ENCODE measurements around the gene RIPK4. TPM values are rescaled to one million over a fixed set of nuclear protein-coding genes. Genes with fewer than 3 reads are reported as not detected.

Gene RIPK4
- total and polyA plus RNA-seq, 2 of the 13 experiments (the other 11 are each of a cell fraction or from before 2014, with no cell fraction given): 3.1 to 4.9 TPM

GRCh38 chr21:41745026-41745820, 21.6 kb downstream of the RIPK4 start:
- H4K20me1 ChIP-seq (ENCODE audit: insufficient read depth, low read length): no peaks in the 10 kb centered on the region; the same call in 1 of the 2 replicates
- POLR2A ChIA-PET: interaction anchor here (1.1 kb wide), 1 partner anchor 20 kb away, joined by 3 read pairs; no protein-coding TSS in a partner anchor

More at GRCh38 chr21:41745026-41745820, 21.6 kb downstream of the RIPK4 start:
- no peak for ATAC-seq
- no peaks in the 10 kb centered on the region for H3K9me3 ChIP-seq (ENCODE audit: low read length)
- no peak for FAIRE-seq
- H3K4me2 ChIP-seq (ENCODE audit: low read depth, low read length): no peak overlapping the region
- H3K27ac ChIP-seq (ENCODE audit: extremely low read length, insufficient read depth, low read length): no peak overlapping the region
- H3K27me3 ChIP-seq (ENCODE audit: control insufficient read depth in 1 of 2, insufficient read depth in 2 of 2, low read length in 2 of 2): no peaks in the 10 kb centered on the region
- CTCF ChIA-PET (ENCODE audit: low intra/inter-chr PET ratio, low total read pairs): no interaction called here
- peaks cover 58 to 93% of the 10 kb centered on the region in 2 experiments for H3K36me3 ChIP-seq (replicated peaks in 1 of 2; ENCODE audit: control insufficient read depth in 1 of 2, insufficient read depth in 2 of 2, low read length in 2 of 2)
- H3K4me1 ChIP-seq (ENCODE audit: insufficient read depth, low read length): peaks cover 13% of the 10 kb centered on the region
- intact Hi-C loops (cut with micrococcal nuclease; ENCODE audit: unreplicated experiment) (no loop called here), in situ Hi-C loops (cut with HindIII; ENCODE audit: extremely low pct_ligation_motif_present, low pct_unique_long_range_greater_than_20kb) (no loop called here)
- 96% methylated on average over 24 of the region's 25 CpGs for WGBS (ENCODE audit: low lambda C conversion rate)
- DNase-seq (ENCODE audit: low spot score): no peak
- no peak overlapping the region for H2AFZ ChIP-seq (ENCODE audit: low read length)
- H3K4me3 ChIP-seq (replicated peaks in 1 of 3; ENCODE audit: insufficient read depth in 1 of 3, low read depth in 2 of 3, low read length in 3 of 3): no peak overlapping the region
- no TSS peak for BruUV-seq (replicated peaks)
- H3K9ac ChIP-seq (ENCODE audit: insufficient read depth, low read depth, low read length): no peak overlapping the region
- TF ChIP-seq ZNF329 (CRISPR knock-in tag; IDR thresholded peaks at IDR 0.05; ENCODE audit: low read depth) (no peak), AHDC1 (CRISPR knock-in tag; IDR thresholded peaks at IDR 0.05; ENCODE audit: borderline replicate concordance) (no peak), PHF21A (CRISPR knock-in tag; IDR thresholded peaks at IDR 0.05) (no peak), NFATC3 (CRISPR knock-in tag; IDR thresholded peaks at IDR 0.05) (no peak), BCL3 (CRISPR knock-in tag; IDR thresholded peaks at IDR 0.05) (no peak), CENPBD1 (CRISPR knock-in tag; IDR thresholded peaks at IDR 0.05; ENCODE audit: borderline replicate concordance, low read depth) (no peak), THAP7 (CRISPR knock-in tag; IDR thresholded peaks at IDR 0.05) (no peak), TARDBP (CRISPR knock-in tag; IDR thresholded peaks at IDR 0.05) (no peak), HNRNPUL1 (IDR thresholded peaks at IDR 0.05; ENCODE audit: low read depth, low read length) (no peak), ZNF451 (CRISPR knock-in tag; IDR thresholded peaks at IDR 0.05) (no peak), SRY (CRISPR knock-in tag; IDR thresholded peaks at IDR 0.05) (no peak), SIN3B (IDR thresholded peaks at IDR 0.05; ENCODE audit: low read length) (no peak)
- TF ChIP-seq, protein P1, sequence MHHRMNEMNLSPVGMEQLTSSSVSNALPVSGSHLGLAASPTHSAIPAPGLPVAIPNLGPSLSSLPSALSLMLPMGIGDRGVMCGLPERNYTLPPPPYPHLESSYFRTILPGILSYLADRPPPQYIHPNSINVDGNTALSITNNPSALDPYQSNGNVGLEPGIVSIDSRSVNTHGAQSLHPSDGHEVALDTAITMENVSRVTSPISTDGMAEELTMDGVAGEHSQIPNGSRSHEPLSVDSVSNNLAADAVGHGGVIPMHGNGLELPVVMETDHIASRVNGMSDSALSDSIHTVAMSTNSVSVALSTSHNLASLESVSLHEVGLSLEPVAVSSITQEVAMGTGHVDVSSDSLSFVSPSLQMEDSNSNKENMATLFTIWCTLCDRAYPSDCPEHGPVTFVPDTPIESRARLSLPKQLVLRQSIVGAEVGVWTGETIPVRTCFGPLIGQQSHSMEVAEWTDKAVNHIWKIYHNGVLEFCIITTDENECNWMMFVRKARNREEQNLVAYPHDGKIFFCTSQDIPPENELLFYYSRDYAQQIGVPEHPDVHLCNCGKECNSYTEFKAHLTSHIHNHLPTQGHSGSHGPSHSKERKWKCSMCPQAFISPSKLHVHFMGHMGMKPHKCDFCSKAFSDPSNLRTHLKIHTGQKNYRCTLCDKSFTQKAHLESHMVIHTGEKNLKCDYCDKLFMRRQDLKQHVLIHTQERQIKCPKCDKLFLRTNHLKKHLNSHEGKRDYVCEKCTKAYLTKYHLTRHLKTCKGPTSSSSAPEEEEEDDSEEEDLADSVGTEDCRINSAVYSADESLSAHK (CRISPR knock-in tag; IDR thresholded peaks at IDR 0.05; ENCODE audit: borderline replicate concordance): no peak
- H3K79me2 ChIP-seq (ENCODE audit: insufficient read depth, low read length): no peaks in the 10 kb centered on the region
